ENCODE measurements around the gene COX17. TPM values are rescaled to one million over a fixed set of nuclear protein-coding genes. Genes with fewer than 3 reads are reported as not detected.

Gene COX17
- total RNA-seq, 1 experiment from 2014 or later: 51.6 TPM

DNA sequence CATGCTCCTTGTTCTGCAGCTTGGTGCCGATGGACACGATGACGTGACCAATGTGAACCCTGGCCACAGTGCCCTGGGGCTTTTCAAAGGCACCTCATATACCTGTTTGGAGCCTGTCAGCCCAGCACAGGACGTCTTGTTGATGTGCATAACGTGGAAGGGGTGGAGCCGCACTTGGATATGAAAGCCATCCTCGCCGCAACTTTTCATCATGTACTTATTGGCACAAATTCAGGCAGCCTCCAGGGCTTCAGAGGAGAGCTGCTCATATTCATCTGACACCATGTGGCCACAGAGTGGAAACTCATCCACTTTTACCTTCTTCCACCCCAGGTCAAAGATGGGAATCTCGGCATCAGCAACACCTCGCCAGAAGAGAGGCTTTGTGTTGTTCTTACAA lies 41.5 kb downstream of the COX17 start (continued):
- TF ChIP-seq, protein P1, sequence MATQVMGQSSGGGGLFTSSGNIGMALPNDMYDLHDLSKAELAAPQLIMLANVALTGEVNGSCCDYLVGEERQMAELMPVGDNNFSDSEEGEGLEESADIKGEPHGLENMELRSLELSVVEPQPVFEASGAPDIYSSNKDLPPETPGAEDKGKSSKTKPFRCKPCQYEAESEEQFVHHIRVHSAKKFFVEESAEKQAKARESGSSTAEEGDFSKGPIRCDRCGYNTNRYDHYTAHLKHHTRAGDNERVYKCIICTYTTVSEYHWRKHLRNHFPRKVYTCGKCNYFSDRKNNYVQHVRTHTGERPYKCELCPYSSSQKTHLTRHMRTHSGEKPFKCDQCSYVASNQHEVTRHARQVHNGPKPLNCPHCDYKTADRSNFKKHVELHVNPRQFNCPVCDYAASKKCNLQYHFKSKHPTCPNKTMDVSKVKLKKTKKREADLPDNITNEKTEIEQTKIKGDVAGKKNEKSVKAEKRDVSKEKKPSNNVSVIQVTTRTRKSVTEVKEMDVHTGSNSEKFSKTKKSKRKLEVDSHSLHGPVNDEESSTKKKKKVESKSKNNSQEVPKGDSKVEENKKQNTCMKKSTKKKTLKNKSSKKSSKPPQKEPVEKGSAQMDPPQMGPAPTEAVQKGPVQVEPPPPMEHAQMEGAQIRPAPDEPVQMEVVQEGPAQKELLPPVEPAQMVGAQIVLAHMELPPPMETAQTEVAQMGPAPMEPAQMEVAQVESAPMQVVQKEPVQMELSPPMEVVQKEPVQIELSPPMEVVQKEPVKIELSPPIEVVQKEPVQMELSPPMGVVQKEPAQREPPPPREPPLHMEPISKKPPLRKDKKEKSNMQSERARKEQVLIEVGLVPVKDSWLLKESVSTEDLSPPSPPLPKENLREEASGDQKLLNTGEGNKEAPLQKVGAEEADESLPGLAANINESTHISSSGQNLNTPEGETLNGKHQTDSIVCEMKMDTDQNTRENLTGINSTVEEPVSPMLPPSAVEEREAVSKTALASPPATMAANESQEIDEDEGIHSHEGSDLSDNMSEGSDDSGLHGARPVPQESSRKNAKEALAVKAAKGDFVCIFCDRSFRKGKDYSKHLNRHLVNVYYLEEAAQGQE (IDR thresholded peaks at IDR 0.05; ENCODE audit: low read depth): no peak
- TF ChIP-seq, protein P2, sequence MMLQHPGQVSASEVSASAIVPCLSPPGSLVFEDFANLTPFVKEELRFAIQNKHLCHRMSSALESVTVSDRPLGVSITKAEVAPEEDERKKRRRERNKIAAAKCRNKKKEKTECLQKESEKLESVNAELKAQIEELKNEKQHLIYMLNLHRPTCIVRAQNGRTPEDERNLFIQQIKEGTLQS (IDR thresholded peaks at IDR 0.05): no peak
- TF ChIP-seq SP1 (IDR thresholded peaks at IDR 0.05; ENCODE audit: low read depth): no peak
- no peak for TF ChIP-seq SIN3A (IDR thresholded peaks at IDR 0.05; ENCODE audit: low read depth)

DNA sequence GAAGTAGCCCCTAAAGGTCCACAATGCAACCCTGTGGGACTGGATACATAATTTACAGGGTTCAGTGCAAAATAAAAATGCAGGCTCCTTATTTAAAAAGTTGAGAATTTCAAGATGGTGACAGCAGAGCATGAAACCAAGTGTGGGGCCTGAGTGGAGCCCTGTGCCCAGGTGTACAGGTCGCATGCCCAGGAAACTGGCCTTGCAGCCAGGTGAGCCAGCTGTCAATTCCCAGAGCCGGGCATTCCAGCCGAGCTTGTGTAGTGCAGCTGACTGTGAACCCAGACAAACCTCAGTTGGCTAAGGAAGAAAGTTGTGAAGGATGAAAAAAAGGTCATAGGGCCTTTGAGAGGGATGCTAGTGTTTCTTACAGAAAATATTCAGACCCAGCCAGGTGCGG lies 44.4 kb downstream of the COX17 start:
- RAD21 ChIA-PET (ENCODE audit: low non-redundant PET in 1 of 2, low total read pairs in 2 of 2, uncharacterized antibody in 2 of 2, unreplicated experiment in 2 of 2): no interaction called here

More for the DNA sequence above, 44.4 kb downstream of the COX17 start:
- no peak overlapping the region for H3K27ac ChIP-seq (ENCODE audit: low read depth, low read length)
- TF ChIP-seq YY1 (IDR thresholded peaks at IDR 0.05; ENCODE audit: extremely low read depth, insufficient replicate concordance, low read depth, low read length) (no peak), EZH2phosphoT487 (IDR thresholded peaks at IDR 0.05; ENCODE audit: borderline replicate concordance) (no peak), ELF1 (IDR thresholded peaks at IDR 0.05; ENCODE audit: borderline replicate concordance, low read depth) (no peak), JUND (IDR thresholded peaks at IDR 0.05) (no peak), FOSL1 (IDR thresholded peaks at IDR 0.05; ENCODE audit: low read depth) (no peak), CBX3 (IDR thresholded peaks at IDR 0.05; ENCODE audit: low read depth) (no peak), POLR2AphosphoS5 (IDR thresholded peaks at IDR 0.05; ENCODE audit: low read depth, low read length) (no peak)
- TF ChIP-seq, protein P3, sequence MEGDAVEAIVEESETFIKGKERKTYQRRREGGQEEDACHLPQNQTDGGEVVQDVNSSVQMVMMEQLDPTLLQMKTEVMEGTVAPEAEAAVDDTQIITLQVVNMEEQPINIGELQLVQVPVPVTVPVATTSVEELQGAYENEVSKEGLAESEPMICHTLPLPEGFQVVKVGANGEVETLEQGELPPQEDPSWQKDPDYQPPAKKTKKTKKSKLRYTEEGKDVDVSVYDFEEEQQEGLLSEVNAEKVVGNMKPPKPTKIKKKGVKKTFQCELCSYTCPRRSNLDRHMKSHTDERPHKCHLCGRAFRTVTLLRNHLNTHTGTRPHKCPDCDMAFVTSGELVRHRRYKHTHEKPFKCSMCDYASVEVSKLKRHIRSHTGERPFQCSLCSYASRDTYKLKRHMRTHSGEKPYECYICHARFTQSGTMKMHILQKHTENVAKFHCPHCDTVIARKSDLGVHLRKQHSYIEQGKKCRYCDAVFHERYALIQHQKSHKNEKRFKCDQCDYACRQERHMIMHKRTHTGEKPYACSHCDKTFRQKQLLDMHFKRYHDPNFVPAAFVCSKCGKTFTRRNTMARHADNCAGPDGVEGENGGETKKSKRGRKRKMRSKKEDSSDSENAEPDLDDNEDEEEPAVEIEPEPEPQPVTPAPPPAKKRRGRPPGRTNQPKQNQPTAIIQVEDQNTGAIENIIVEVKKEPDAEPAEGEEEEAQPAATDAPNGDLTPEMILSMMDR (IDR thresholded peaks at IDR 0.05 in 2 of 3, conservative IDR thresholded peaks at IDR 0.05 in 1 of 3; ENCODE audit: borderline replicate concordance in 1 of 3, insufficient read depth in 1 of 3, low read depth in 2 of 3, low read length in 2 of 3): no peak
- TF ChIP-seq, protein P4, sequence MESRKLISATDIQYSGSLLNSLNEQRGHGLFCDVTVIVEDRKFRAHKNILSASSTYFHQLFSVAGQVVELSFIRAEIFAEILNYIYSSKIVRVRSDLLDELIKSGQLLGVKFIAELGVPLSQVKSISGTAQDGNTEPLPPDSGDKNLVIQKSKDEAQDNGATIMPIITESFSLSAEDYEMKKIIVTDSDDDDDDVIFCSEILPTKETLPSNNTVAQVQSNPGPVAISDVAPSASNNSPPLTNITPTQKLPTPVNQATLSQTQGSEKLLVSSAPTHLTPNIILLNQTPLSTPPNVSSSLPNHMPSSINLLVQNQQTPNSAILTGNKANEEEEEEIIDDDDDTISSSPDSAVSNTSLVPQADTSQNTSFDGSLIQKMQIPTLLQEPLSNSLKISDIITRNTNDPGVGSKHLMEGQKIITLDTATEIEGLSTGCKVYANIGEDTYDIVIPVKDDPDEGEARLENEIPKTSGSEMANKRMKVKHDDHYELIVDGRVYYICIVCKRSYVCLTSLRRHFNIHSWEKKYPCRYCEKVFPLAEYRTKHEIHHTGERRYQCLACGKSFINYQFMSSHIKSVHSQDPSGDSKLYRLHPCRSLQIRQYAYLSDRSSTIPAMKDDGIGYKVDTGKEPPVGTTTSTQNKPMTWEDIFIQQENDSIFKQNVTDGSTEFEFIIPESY (IDR thresholded peaks at IDR 0.05; ENCODE audit: extremely low read depth, insufficient replicate concordance, low read length): no peak
- TF ChIP-seq, protein P5, sequence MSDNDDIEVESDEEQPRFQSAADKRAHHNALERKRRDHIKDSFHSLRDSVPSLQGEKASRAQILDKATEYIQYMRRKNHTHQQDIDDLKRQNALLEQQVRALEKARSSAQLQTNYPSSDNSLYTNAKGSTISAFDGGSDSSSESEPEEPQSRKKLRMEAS (IDR thresholded peaks at IDR 0.05): no peak
- TF ChIP-seq, protein P2 (IDR thresholded peaks at IDR 0.05): no peak
- ChIA-PET POLR2A (no interaction called here), CTCF (no interaction called here)
- H3K4me1 ChIP-seq (ENCODE audit: control insufficient read depth in 1 of 2, insufficient read depth in 2 of 2, low read length in 2 of 2): peaks cover 0 to 9% of the 10 kb centered on the region in 2 experiments; a peak in 2 of 4 replicates
- H3K27me3 ChIP-seq (ENCODE audit: insufficient read depth, low read length): peaks cover 1% of the 10 kb centered on the region; the same call in 1 of the 2 replicates
- no peak overlapping the region for H3K4me3 ChIP-seq (replicated peaks in 1 of 2; ENCODE audit: low read depth in 1 of 2, low read length in 2 of 2)
- no peak for ATAC-seq
- no peaks in the 10 kb centered on the region for H3K79me2 ChIP-seq (ENCODE audit: insufficient read depth, low read length)
- H3K9me3 ChIP-seq (ENCODE audit: control insufficient read depth in 1 of 2, insufficient read depth in 1 of 2, low read depth in 1 of 2, low read length in 2 of 2): no peaks in the 10 kb centered on the region
- intact Hi-C loops (cut with micrococcal nuclease): no loop called here
- H3K9ac ChIP-seq (ENCODE audit: low read length): no peak overlapping the region
- BruUV-seq (replicated peaks): no TSS peak
- no peaks in the 10 kb centered on the region for H3K36me3 ChIP-seq (ENCODE audit: control insufficient read depth in 1 of 2, insufficient read depth in 2 of 2, low read length in 2 of 2)
- no peaks in the 10 kb centered on the region for H4K20me1 ChIP-seq (ENCODE audit: insufficient read depth)
- H3K4me2 ChIP-seq (ENCODE audit: low read length): no peak overlapping the region
- no peak overlapping the region for H2AFZ ChIP-seq (ENCODE audit: low read depth, low read length, poor library complexity, severe bottlenecking)
- no peaks in the 10 kb centered on the region for H3K9me2 ChIP-seq (ENCODE audit: insufficient read depth)
- DNase-seq (ENCODE audit: low read depth, low spot score): no peak
